GM19099 (cell line): ENCODE measurements around the gene MRPL48.

Source experiments
- POLR2A ChIP-seq: IDR thresholded peaks from 3 replicates; pipeline ENCODE4 v1.6.1; 2011; ENCODE audit warnings: low read depth; ENCODE audit not compliant: insufficient read length; ENCODE audit errors: extremely low read depth

The MRPL48 gene

DNA sequence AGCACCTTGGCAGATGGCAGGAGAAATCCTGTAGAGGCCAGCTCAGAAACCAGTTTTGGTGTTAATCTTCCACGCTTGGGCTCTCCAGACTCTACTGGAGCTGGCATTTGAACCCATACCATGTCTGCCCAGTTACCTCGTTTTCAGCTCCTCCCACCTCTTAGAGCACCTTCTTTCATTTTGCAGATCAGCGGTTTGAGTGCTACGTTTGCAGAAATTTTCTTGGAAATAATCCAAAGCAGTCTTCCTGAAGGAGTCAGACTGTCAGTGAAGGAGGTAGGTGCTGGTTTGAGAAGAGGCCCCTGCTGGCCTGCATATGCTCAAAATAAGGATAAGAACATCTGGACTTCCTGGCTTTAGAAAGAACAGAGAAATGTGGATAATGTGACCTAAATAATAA, 75.3 kb downstream of the MRPL48 start:
- no peak for TF ChIP-seq POLR2A

DNA sequence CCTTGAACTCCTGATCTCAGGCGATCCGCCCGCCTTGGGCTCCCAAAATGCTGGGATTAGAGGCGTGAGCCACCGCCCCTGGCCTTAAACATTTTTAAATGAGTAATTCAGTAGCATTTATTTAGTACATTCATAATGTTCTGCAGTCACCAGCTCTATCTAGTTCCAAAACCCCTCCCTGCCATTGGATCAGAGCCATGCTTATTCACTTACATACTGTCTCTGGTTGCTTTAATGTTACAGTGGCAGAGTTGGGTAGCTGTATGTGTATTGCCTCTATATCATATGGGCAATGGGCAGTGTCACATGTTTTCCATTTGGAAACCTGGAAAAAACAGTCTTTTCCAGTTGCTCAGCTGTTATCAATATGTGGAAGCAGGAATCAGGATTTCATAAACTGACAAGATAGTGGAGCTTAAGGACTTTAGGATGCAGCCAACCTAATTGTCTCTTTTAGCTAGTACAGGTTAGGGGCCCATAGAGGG, 78.5 kb downstream of the MRPL48 start:
- TF ChIP-seq POLR2A = no peak

DNA sequence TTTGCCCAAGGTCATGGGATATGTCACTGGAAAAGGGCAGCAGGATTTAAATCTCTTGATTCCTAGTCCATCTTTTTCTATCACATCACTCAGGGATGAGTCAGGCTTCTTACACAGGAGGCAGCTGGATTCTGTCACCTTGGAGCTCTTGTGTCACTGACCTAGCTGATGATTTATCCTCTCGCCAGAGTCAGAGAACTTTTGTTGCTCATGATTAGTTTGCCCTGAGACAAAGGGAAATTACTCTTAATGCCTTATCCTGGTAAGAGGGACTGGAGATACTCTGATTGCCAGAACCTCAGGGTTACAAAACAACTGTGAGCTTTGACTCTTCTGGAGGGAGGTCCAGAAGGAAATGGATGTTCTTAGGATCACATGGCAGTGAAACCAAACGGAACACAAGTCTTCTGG, 78.9 kb downstream of the MRPL48 start:
- no peak for TF ChIP-seq POLR2A

DNA sequence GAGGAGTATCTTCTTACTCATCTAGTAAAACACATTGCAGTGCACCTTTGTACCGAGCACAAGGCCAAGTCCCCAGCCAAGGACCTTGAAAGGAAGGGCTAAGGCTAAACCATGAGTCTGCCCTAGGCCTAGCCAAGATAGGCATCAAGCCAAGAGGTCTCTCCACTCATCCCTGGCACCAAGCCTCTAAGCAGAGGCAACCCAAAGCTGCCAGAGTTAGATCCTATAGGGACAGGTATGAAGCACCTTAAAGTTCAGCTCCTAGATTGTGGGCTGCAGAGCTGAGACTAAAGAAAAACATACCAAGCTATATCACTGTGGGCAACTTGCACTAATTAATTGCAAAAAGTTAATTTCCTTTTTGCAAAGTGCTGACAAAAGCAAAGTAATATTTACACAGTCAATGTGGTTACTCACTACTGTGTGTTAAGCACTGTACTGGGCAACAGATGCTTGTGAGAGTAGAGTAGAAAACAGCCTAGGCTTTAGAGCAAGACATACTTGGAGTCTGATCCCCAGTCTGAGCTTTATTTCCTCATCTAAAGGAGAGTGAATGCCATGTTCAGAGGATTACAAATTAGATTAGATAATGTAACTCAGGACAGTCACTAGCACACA, 81.8 kb downstream of the MRPL48 start:
- no peak for TF ChIP-seq POLR2A

DNA sequence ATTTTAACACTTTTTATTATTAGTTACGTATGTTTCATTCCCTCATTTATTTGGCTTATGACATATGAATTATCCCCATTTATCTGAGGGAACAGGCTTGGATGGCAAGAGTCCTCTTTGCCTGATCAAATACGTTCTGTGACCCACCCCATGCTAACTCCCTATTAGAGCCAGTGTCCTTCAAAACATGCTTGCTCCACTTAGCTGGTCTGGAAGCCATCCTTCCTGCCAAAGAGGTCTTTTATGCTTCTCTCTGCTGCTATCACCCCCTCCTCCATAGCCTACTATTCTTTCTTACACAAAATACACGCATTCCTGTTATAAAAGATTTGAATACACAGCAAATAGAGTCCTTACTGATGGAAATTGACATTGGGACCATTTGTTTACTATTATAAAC, 82.6 kb downstream of the MRPL48 start:
- TF ChIP-seq POLR2A = no peak

DNA sequence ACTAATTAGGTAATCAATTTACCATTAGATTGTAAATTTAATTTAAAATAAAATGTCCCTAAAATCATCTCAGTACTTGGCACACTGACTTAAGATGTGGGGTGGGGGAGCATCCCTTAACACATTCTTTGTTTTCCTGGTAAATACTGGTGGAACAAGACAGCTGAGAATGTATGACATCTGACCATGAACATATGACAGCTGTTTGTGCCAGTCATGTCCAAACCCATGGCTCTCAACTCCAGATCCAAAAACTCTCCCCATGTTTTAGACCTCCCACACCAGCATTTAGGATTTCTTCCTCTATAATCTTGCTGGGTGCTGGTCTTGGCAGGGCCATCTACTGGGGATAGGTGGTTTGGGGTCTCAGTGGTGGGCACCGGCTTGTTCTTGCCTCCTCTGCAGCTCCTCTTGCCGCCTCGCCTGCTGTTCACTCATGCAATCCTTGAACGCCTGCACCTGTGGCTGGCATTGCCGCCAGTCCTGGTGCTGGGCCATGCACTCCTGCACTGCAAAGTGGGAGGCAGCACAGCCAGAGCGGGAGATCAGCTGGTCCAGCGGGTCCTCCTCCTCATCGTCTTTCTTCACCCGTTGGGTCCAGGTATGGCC, 85.2 kb downstream of the MRPL48 start:
- TF ChIP-seq POLR2A = no peak

DNA sequence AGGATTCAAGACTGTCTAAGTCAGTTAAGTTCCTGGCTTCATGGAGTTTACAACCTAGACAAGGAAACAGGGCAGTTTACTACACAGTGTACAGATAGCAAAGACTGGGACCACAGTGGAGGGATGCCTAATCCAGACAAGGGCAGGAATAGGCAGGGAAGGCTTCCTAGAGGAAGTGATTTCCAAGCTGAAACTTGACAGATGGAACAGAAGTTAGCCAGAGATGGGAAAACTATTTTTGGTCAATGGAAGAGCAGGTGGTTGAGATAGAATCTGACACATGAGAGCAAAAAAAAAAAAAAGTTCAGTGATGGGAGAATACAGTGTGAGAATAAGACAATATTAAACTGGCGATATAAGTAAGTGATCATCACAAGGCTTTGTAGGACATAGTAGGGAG, 87.7 kb downstream of the MRPL48 start:
- no peak for TF ChIP-seq POLR2A

DNA sequence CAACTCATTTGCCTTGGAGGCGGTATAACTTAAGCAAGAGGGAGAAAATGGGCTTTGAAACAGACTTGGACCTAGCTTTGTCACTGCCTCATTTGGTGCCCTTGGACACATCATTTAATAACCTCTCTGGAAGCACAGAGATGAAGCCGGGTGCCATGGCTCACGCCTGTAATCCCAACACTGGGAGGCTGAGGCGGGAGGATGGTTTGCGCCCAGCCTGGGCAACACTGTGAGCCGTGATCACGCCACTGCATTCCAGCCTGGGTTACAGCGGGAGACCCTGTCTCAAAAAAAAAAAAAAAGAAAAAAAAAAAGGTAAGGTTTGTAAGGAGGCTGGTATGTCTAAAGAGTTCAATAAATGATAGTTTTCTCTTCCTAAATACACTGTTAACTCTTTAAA, 88.2 kb downstream of the MRPL48 start:
- TF ChIP-seq POLR2A = no peak

DNA sequence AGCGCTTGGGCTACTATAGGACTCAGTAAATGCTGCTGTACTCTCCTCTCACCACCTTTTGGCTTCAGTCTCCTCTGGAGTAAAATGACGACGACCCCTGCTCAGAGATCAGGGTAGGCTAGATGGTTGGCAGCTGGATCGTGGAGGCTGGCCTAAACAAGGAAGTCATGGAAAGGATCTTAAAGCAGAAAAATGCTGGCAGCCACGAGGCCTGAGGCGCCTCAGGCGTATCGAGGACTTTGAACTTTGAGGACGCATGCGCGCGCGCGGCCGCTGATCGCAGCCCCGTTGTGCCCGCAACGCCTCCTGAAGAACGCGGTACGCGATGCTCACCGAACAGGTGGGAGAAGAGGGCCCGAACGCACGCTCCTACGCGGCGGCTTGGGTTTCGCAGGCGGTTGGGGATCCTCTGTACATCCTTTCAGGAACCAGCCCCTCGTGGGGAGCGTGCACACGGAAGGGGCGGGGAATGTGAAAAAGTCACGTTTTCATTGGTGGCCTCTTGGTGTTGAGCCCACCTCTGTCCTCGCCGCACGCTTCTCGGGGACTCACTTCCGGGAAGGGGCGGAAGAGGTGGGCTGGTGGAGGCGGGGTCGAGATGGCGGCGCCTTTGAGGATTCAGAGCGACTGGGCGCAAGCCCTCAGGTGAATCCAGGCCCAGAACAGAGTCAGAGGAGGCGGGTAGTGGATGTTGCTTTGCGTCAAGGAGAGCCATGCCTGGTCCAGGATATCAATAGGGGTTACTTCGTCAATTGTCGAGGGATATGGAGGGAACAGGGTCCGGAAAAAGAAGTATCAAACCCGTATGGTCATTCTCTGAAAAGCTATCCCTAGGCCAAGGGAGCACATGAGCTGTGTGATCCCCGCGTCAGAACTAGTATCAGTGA, 89.0 kb downstream of the MRPL48 start, which contains the start of the genes COA4 and PAAF1:
COA4 (minus strand) TSS at position 423 of the 887 bp plus-strand sequence. CDS start 3,468 bp downstream, outside the sequence.
PAAF1 (plus strand) TSS at position 576 of the 887 bp plus-strand sequence; CDS start at position 599, 23 bp downstream.
- peak; percentile 94 for TF ChIP-seq POLR2A

DNA sequence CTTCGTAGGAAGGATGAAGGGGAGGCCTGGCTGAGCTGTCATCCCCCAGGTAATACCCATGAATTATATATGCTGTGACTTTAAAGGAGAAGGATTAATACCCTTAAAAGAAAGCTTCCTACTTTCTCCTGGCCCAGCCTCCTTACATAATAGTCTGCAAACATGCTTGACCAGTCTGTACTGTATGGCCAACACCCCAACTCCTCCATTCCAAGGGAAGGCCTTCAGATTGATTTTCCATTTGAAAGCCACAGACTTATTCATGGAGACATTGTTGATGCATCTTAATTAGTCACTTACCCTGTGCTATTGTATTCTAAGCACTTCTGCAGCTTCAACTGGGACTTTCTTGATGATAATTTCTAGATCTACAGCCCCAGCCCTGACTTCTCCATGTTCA, 91.1 kb downstream of the MRPL48 start:
- TF ChIP-seq POLR2A = no peak

DNA sequence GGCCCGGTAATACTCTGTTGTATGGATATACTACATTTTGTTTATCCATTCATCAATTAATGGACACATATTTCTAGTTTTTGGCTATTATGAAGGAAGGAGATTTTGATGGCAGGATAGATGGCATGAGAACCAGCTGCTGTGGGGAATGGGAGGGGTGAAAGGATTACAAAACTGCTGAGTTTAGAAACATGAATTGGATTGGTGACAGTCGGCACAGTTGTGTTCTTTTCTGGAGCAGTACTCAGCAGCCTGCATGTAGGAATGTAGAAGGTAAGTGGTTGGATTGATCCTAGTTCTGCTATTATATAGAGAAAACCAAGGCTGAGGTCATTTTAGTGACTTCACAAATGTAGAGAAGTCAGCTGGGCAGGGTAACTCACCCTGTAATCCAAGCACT, 96.2 kb downstream of the MRPL48 start:
- no peak for TF ChIP-seq POLR2A

DNA sequence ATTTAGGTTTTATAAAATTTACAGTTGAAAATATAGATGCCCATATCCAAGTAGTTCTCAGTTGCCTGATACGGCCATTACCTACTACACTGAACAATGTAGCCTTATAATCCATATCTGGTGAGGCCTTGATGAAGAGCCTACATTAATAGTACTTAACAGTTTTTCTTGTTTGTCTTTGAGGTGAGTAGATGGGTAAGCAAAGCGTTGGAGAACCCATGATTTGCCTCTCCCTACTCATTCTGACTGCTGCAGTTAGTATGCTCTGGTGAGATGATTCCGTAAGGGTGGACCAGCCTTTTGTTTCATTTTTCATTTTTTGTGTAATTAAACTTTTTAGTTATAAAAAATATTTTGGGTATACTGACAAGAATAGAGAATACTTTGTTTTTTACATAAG, 100.6 kb downstream of the MRPL48 start:
- no peak for TF ChIP-seq POLR2A

DNA sequence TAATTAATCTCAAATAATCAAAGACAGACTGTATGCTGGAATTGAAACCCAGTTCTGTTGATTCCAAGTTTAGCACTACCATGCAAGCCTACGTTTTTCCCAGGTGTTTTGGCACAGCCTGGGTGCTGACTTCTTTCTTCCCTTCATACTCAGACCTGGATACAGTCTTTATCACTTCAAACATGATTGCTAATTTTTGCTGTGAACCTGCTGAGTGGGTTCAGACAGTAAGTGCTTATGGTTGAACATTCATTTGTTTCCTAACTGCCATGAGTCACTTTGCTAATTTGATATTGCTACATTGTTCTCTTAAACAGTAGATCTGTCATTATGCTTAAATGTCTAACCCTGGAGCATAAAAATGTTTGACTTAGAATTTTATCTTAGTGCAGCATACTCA, 101.3 kb downstream of the MRPL48 start:
- TF ChIP-seq POLR2A = no peak

DNA sequence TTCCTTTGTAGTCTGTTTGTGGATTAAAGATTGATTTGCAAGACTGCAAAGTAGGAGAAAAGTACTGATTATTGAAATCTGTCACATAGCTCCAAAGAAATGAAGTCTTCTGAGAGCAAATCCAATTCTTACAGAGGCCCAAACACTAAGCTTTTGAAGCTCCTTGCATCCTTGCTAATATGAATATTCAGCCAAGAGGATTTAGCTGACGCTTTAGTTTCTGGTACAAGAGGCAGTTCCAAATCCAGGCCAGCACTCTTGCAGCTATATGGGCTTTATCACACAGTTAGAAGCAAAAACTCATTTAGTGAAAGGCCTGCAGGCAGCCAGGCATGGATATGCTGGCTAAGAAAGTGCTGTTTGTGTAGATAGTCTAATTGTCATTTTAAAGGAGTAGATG, 101.9 kb downstream of the MRPL48 start:
- no peak for TF ChIP-seq POLR2A

DNA sequence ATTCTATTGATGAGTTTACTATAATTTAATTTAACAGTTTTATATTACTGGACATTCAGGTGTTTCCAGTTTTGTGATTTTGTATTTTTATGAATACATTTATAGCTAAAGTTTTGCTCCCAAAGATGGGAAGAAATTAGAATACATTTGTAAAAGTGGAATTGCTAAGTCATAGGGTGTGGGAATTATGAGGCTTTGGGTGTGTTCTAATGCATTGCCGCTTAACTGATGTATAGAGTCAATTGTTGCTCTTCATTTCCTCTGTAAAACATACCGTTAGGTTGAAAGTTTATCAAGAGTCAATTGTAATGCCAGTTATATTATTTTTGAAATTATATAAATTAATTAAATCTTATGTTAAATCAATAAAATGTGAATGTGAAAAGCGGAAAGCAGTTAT, 105.4 kb downstream of the MRPL48 start:
- TF ChIP-seq POLR2A = no peak
